ENCODE results near the gene KCNMA1. TPM values are rescaled to one million over a fixed set of nuclear protein-coding genes. Genes with fewer than 3 reads are reported as not detected.

KCNMA1 gene
- total RNA-seq, 2 donors from 2014 or later = 168 to 188 TPM

DNA sequence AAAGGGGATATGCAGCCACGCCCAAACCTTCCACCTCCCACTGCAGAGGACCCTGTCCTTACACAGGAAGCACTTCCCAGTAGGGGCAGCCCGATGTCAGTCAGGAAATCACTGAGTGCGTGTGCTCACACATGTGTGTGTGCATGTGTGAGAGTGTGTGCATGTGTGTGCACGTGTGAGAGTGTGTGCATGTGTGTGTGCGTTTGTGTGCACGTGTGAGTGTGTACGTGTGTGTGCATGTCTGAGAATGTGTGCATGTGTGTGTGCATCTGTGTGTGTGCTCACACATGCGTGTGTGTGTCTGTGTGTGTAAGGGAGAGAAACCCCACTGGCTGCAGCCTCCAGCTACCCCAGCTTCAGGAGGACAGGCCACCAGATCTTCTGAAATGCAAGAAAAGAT is 229.3 kb downstream of the KCNMA1 start:
- TF ChIP-seq, protein P1, sequence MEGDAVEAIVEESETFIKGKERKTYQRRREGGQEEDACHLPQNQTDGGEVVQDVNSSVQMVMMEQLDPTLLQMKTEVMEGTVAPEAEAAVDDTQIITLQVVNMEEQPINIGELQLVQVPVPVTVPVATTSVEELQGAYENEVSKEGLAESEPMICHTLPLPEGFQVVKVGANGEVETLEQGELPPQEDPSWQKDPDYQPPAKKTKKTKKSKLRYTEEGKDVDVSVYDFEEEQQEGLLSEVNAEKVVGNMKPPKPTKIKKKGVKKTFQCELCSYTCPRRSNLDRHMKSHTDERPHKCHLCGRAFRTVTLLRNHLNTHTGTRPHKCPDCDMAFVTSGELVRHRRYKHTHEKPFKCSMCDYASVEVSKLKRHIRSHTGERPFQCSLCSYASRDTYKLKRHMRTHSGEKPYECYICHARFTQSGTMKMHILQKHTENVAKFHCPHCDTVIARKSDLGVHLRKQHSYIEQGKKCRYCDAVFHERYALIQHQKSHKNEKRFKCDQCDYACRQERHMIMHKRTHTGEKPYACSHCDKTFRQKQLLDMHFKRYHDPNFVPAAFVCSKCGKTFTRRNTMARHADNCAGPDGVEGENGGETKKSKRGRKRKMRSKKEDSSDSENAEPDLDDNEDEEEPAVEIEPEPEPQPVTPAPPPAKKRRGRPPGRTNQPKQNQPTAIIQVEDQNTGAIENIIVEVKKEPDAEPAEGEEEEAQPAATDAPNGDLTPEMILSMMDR (IDR thresholded peaks at IDR 0.05) = no peak
- H3K9me3 ChIP-seq = no peaks in the 10 kb centered on the region
- ATAC-seq (ENCODE audit: insufficient number of reproducible peaks, low FRiP score, low read depth) = no peak
- no peak for DNase-seq (ENCODE audit: low spot score)
- H3K4me3 ChIP-seq = no peak overlapping the region
- H3K4me1 ChIP-seq (ENCODE audit: control insufficient read depth in 1 of 2, low read depth in 2 of 2) = peaks cover 33 to 80% of the 10 kb centered on the region in 2 donors
- H3K36me3 ChIP-seq = no peaks in the 10 kb centered on the region
- no peaks in the 10 kb centered on the region for H3K27me3 ChIP-seq (replicated peaks; ENCODE audit: insufficient read depth)
- no peak overlapping the region for H3K27ac ChIP-seq

DNA sequence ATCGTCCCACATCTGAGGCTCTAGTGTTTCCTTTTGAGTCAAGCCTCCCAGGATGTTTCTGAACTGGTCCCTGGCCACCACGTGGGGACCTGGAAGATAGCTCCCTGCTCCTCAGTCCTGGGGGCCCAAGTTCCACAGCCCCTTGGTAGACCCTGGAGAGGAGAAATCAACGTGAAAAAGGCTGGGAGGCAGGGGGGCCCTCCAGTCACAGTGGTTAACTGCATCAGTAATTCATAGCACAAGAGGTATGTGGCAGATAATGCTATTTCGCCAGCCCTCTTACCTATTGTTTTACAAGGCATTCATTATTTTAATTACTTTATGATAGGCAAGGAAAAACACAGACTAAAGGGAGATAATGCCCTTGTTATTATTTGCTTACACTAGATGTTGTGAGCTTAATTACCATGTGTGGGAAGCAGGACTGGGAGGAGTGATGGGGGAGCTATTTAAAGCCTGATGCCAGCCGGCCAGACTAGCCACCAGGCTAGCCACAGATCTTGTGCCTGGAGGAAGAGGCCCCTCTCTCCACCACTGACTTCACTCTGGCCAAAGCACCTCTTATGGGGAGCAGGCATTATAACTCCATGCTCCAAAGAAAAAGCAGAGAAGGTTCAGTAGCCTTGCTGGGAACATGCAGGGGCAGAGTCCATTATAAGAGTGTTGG is 230.7 kb downstream of the KCNMA1 start:
- Histone ChIP-seq H3K27me3 (replicated peaks; ENCODE audit: insufficient read depth) (no peaks in the 10 kb centered on the region), H3K27ac (peak overlapping the region; percentile 67 to 77), H3K4me3 (no peak overlapping the region), H3K9me3 (no peaks in the 10 kb centered on the region), H3K36me3 (no peaks in the 10 kb centered on the region), H3K4me1 (ENCODE audit: control insufficient read depth in 1 of 2, low read depth in 2 of 2) (peaks cover 33 to 66% of the 10 kb centered on the region in 2 donors)
- DNase-seq (ENCODE audit: low spot score) (no peak), ATAC-seq (ENCODE audit: insufficient number of reproducible peaks, low FRiP score, low read depth) (no peak)
- TF ChIP-seq, protein P1 (IDR thresholded peaks at IDR 0.05) = no peak

- ATAC-seq (ENCODE audit: insufficient number of reproducible peaks, low FRiP score, low read depth) = no peak
- Histone ChIP-seq H3K9me3 (no peaks in the 10 kb centered on the region), H3K4me3 (no peak overlapping the region), H3K27ac (peak overlapping the region; percentile 67 to 77), H3K36me3 (no peaks in the 10 kb centered on the region), H3K27me3 (replicated peaks; ENCODE audit: insufficient read depth) (no peaks in the 10 kb centered on the region), H3K4me1 (ENCODE audit: control insufficient read depth in 1 of 2, low read depth in 2 of 2) (peaks cover 30 to 57% of the 10 kb centered on the region in 2 donors)
- TF ChIP-seq, protein P1 (IDR thresholded peaks at IDR 0.05) = no peak
- DNase-seq (ENCODE audit: low spot score) = peak; percentile 64
Observed at GRCh38 chr10:77405771-77406241, 231.8 kb downstream of the KCNMA1 start.

DNA sequence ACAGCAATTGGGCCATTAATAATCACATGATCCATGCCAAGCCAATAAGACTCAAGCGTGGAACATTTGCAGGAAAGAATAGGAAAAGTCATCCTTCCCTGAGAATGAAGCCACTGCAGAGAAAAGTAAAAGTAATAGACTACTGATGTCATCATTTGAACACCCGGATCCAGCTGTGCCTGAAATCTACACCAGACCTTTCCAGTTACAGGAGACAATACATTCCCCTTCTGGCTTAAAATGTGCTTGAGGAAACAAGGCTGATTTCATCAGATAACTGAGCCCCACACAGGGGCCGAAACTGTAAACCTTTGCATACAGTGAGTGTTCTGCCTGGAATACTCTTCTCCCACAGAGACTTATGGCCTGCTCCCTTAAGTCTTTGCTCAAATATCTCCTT is 232.8 kb downstream of the KCNMA1 start:
- TF ChIP-seq, protein P1 (IDR thresholded peaks at IDR 0.05) = no peak
- ATAC-seq (ENCODE audit: insufficient number of reproducible peaks, low FRiP score, low read depth) (no peak), DNase-seq (ENCODE audit: low spot score) (no peak)
- no peak overlapping the region for H3K4me3 ChIP-seq
- peaks cover 22 to 55% of the 10 kb centered on the region in 2 donors for H3K4me1 ChIP-seq (ENCODE audit: control insufficient read depth in 1 of 2, low read depth in 2 of 2)
- H3K9me3 ChIP-seq = no peaks in the 10 kb centered on the region
- no peaks in the 10 kb centered on the region for H3K36me3 ChIP-seq
- no peaks in the 10 kb centered on the region for H3K27me3 ChIP-seq (replicated peaks; ENCODE audit: insufficient read depth)
- H3K27ac ChIP-seq = no peak overlapping the region

DNA sequence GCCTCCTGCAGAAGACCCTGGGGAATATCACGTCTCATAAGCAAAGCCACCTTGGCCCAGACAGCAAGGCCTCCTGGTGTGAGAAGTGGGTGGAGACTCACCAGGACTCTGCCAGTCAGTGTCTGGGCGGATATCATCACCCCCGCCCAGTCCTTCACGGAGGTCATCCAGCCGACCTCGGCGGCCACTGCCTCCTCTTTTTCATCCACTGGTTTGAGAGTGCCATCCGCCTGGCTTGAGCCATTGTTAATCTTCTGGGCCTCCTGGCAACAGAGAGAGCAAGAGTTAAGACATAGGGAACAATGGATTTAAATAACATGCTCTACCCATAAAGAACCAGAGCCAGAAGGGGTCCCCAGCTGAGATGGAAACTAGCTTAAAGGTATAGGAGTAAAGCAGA is 233.8 kb downstream of the KCNMA1 start:
- DNase-seq (ENCODE audit: low spot score) (no peak), ATAC-seq (ENCODE audit: insufficient number of reproducible peaks, low FRiP score, low read depth) (no peak)
- Histone ChIP-seq H3K9me3 (no peaks in the 10 kb centered on the region), H3K36me3 (no peaks in the 10 kb centered on the region), H3K27ac (no peak overlapping the region), H3K4me1 (ENCODE audit: control insufficient read depth in 1 of 2, low read depth in 2 of 2) (peaks cover 25 to 54% of the 10 kb centered on the region in 2 donors), H3K27me3 (replicated peaks; ENCODE audit: insufficient read depth) (no peaks in the 10 kb centered on the region), H3K4me3 (no peak overlapping the region)
- TF ChIP-seq, protein P1 (IDR thresholded peaks at IDR 0.05) = no peak
